Neuronal stem cell (in vitro differentiated cells): ENCODE measurements around the gene ZNF292.

Experiments
- DNase-seq: peaks from one replicate; pipeline ENCODE4 v3.0.0-alpha.2; 2013; ENCODE audit warnings: low spot score
- H2AFZ ChIP-seq: one replicate; pipeline ENCODE4 v1.6.1; 2013; ENCODE audit warnings: mild to moderate bottlenecking, low read length, inconsistent platforms
- H2AK5ac ChIP-seq: 2 replicates; pipeline ENCODE4 v1.6.1; 2013; ENCODE audit warnings: low read depth, mild to moderate bottlenecking, inconsistent platforms, low read length, moderate library complexity, mixed read lengths
- H2BK120ac ChIP-seq: 2 replicates; pipeline ENCODE4 v1.6.1; 2013; ENCODE audit warnings: low read depth, mild to moderate bottlenecking, inconsistent platforms, low read length, moderate library complexity, mixed read lengths
- H2BK12ac ChIP-seq: one replicate; pipeline ENCODE4 v1.6.1; 2013; ENCODE audit warnings: low read length, inconsistent platforms
- H2BK15ac ChIP-seq: 2 replicates; pipeline ENCODE4 v1.6.1; 2013; ENCODE audit warnings: mild to moderate bottlenecking, low read length, inconsistent platforms, mixed read lengths
- H2BK5ac ChIP-seq: one replicate; pipeline ENCODE4 v1.6.1; 2013; ENCODE audit warnings: inconsistent platforms, mild to moderate bottlenecking, low read length, moderate library complexity
- H3K14ac ChIP-seq: one replicate; pipeline ENCODE4 v1.6.1; 2013; ENCODE audit warnings: low read length, inconsistent platforms
- H3K18ac ChIP-seq: 2 replicates; pipeline ENCODE4 v1.6.1; 2013; ENCODE audit warnings: low read length, inconsistent platforms
- H3K23ac ChIP-seq: 2 replicates; pipeline ENCODE4 v1.6.1; 2013; ENCODE audit warnings: low read depth, mild to moderate bottlenecking, mixed read lengths, low read length, inconsistent platforms; ENCODE audit not compliant: poor library complexity
- H3K27ac ChIP-seq: replicated peaks from 3 replicates; pipeline ENCODE4 v1.5.1; 2013; ENCODE audit warnings: low read length, inconsistent platforms
- H3K27me3 ChIP-seq, 3 experiments: 2 replicates each; pipeline ENCODE4 v1.6.1; 2013; ENCODE audit warnings: low read length in 3 of 3, mild to moderate bottlenecking in 2 of 3, inconsistent platforms in 1 of 3, low read depth in 1 of 3, mixed read lengths in 1 of 3, moderate library complexity in 1 of 3; ENCODE audit not compliant: control insufficient read depth in 3 of 3, insufficient read depth in 3 of 3
- H3K36me3 ChIP-seq, 2 donors: replicated peaks in 1 of 2; 2 replicates each; pipeline ENCODE4 v1.6.1; 2013; ENCODE audit warnings: low read length in 2 of 2; ENCODE audit not compliant: control insufficient read depth in 2 of 2, insufficient read depth in 2 of 2
- H3K4ac ChIP-seq: 2 replicates; pipeline ENCODE4 v1.6.1; 2013; ENCODE audit warnings: inconsistent platforms, mild to moderate bottlenecking, low read length, moderate library complexity
- H3K4me1 ChIP-seq, 2 donors: 1 replicate in 1 of 2; 2 replicates in 1 of 2; pipeline ENCODE4 v1.6.1; 2013; ENCODE audit warnings: low read length in 2 of 2, low read depth in 1 of 2; ENCODE audit not compliant: control insufficient read depth in 2 of 2, insufficient read depth in 1 of 2
- H3K4me2 ChIP-seq: one replicate; pipeline ENCODE4 v1.6.1; 2013; ENCODE audit warnings: mild to moderate bottlenecking, low read length, inconsistent platforms; ENCODE audit not compliant: insufficient read depth, poor library complexity, severe bottlenecking
- H3K4me3 ChIP-seq, 2 donors: 2 replicates each; pipeline ENCODE4 v1.5.1; 2013; ENCODE audit warnings: low read length in 2 of 2, mild to moderate bottlenecking in 2 of 2, inconsistent platforms in 1 of 2, moderate library complexity in 1 of 2
- H3K79me1 ChIP-seq: one replicate; pipeline ENCODE4 v1.6.1; 2013; ENCODE audit warnings: low read depth, mild to moderate bottlenecking, inconsistent platforms, low read length, moderate library complexity
- H3K9ac ChIP-seq: one replicate; pipeline ENCODE4 v1.6.1; 2013; ENCODE audit warnings: mild to moderate bottlenecking, low read depth, low read length, inconsistent platforms; ENCODE audit not compliant: poor library complexity
- H3K9me3 ChIP-seq, 2 donors: replicated peaks in 1 of 2; 2 replicates each; pipeline versions ENCODE3 to v1.6.1; 2013; ENCODE audit warnings: low read length in 2 of 2, mild to moderate bottlenecking in 2 of 2, inconsistent platforms in 1 of 2, low read depth in 1 of 2, mixed read lengths in 1 of 2, moderate library complexity in 1 of 2; ENCODE audit not compliant: control insufficient read depth in 2 of 2, insufficient read depth in 1 of 2
- H4K8ac ChIP-seq: one replicate; pipeline ENCODE4 v1.6.1; 2013; ENCODE audit warnings: low read depth, mild to moderate bottlenecking, inconsistent platforms, low read length, moderate library complexity
- H4K91ac ChIP-seq: one replicate; pipeline ENCODE4 v1.6.1; 2013; ENCODE audit warnings: low read length, low read depth, mild to moderate bottlenecking, inconsistent platforms; ENCODE audit not compliant: poor library complexity
- WGBS, 2 donors: extraction: QIAGEN DNeasy Blood & Tissue Kit; methylation state at CpG; one replicate each; pipeline ENCODE4 v1.1.7; 2013; ENCODE audit warnings: missing lambda C conversion rate in 2 of 2, mixed read lengths in 1 of 2; ENCODE audit not compliant: insufficient read length in 2 of 2, insufficient replicate concordance in 1 of 2; ENCODE audit errors: extremely low coverage in 2 of 2; 5-methylcytosine and 5-hydroxymethylcytosine counted together

Gene ZNF292

GRCh38 chr6:87308970-87309369, 153.6 kb downstream of the ZNF292 start:
- Histone ChIP-seq H3K36me3 (no peaks in the 10 kb centered on the region), H3K9ac (peak overlapping the region; percentile 2), H3K79me1 (no peaks in the 10 kb centered on the region), H3K4me2 (no peak overlapping the region), H2AK5ac (no peak overlapping the region), H3K23ac (no peak overlapping the region), H2AFZ (no peak overlapping the region), H3K14ac (no peak overlapping the region), H3K27ac (no peak overlapping the region), H3K27me3 (peaks cover 0 to 3% (median 0%) of the 10 kb centered on the region in 3 experiments), H4K8ac (no peak overlapping the region), H4K91ac (no peak overlapping the region), H2BK120ac (peak overlapping the region; percentile 9), H2BK12ac (no peak overlapping the region), H2BK15ac (no peak overlapping the region), H3K9me3 (no peaks in the 10 kb centered on the region), H2BK5ac (no peak overlapping the region), H3K4me1 (no peaks in the 10 kb centered on the region), H3K4me3 (no peak overlapping the region), H3K4ac (no peak overlapping the region), H3K18ac (no peak overlapping the region)
- DNase-seq = no peak
- WGBS, 2 donors = no CpG with 5 or more reads among the region's 4 CpGs

GRCh38 chr6:87312860-87313259, 157.5 kb downstream of the ZNF292 start:
- H2BK12ac ChIP-seq = no peak overlapping the region
- H2BK5ac ChIP-seq = no peak overlapping the region
- no peak overlapping the region for H3K23ac ChIP-seq
- no peak overlapping the region for H4K8ac ChIP-seq
- no peak overlapping the region for H3K27ac ChIP-seq
- H2AK5ac ChIP-seq = no peak overlapping the region
- no peaks in the 10 kb centered on the region for H3K36me3 ChIP-seq
- no CpG with 5 or more reads among the region's 1 CpG for WGBS, 2 donors
- peaks cover 0 to 6% (median 0%) of the 10 kb centered on the region in 3 experiments for H3K27me3 ChIP-seq
- no peak overlapping the region for H3K9ac ChIP-seq
- no peak overlapping the region for H3K4me3 ChIP-seq
- no peak overlapping the region for H2BK120ac ChIP-seq
- no peak overlapping the region for H2AFZ ChIP-seq
- no peak overlapping the region for H4K91ac ChIP-seq
- no peak for DNase-seq
- no peak overlapping the region for H2BK15ac ChIP-seq
- H3K18ac ChIP-seq = no peak overlapping the region
- no peaks in the 10 kb centered on the region for H3K9me3 ChIP-seq
- no peaks in the 10 kb centered on the region for H3K4me1 ChIP-seq
- no peaks in the 10 kb centered on the region for H3K79me1 ChIP-seq
- no peak overlapping the region for H3K14ac ChIP-seq
- no peak overlapping the region for H3K4me2 ChIP-seq
- no peak overlapping the region for H3K4ac ChIP-seq
